Right hindlimb (tissue), 1 donor: ENCODE results near the gene TMEM254.
"Not testable (repeated sequence)": the region's sequence is repeated elsewhere in the genome, so short reads cannot be mapped to it uniquely, and the experiment has no call there.

ENCODE experiments used
- DNase-seq: peaks from one replicate; pipeline ENCODE4 v3.0.0-alpha.2; 2018

Gene TMEM254

DNA sequence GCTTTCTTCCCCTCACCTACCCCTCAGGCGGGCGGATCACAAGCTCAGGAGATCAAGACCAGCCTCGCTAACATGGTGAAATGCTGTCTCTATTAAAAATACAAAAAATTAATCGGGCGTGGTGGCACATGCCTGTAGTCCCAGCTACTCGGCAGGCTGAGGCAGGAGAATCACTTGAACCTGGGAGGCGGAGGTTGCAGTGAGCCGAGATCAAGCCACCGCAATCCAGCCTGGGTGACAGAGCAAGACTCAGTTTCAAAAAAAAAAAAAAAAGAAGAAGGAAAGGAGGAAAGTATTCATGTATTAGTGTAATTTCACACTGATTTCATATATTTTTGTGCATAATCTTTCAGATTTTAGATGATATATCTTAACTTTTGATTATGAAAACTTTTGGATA, 55.2 kb downstream of the TMEM254 start:
- not testable (repeated sequence) for DNase-seq

DNA sequence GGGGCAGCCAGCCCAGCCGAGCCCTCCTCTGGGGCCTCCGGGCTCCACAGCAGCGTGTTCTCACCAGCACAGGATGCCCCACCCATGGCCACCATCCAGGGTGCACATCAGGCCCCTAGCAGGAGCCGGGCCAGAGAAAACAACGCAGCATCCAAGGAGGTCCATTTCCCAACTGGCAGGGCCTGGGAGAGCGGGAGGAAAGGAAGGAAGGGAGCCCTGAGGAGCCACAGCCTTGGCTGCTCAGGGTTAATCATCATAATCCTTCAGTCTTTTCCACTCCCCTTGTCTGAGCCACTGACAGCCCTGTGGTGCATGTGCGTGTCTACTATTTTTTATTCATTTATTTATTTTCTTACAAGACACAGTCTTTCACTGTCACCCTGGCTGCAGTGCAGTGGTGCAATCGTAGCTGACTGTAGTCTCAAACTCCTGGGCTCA, 57.7 kb downstream of the TMEM254 start:
- DNase-seq: peak; percentile 95

- DNase-seq: peak; percentile 89
Measured at GRCh38 chr10:80137031-80137862, 58.8 kb downstream of the TMEM254 start.

- DNase-seq: peak; percentile 36
Measured at GRCh38 chr10:80137920-80138319, 59.5 kb downstream of the TMEM254 start.

GRCh38 chr10:80139265-80139664, 60.8 kb downstream of the TMEM254 start:
- peak; percentile 33 for DNase-seq

GRCh38 chr10:80140251-80140650, 61.8 kb downstream of the TMEM254 start:
- no peak for DNase-seq

DNA sequence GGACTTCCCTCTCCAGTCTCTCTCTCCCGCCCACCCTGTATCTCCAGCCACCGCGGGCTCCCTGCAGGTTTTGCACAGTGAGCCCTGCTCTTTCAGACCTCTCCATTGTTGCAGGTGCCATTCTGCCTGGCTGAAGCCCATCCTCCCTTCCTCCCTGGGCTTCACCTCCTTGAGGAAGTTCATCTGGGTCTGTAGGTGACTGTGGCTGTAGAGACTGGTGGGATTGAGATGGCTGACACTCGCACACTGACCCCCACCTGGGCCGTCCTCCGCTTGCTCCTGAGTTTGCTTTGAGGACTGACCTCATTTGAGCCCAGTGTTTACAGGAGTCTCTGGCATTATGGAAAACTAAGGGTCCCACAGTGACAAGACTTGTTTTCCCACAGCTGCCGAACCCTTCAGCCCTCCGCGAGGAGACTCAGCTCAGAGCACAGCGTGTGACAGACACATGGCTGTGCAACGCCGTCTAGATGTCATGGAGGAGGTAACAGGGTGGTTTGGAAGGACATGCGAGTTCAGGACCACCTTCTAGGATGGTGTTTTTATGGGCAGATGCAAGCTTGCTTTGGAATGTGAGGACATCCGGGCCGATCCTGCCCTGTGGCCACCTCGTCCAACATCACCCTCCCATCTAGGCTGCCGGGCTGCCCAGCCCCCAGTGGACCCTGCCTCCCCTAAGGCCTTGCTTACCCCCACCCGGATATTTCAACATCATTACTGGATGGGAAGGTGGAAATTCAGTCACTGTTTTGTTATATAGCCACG, 63.4 kb downstream of the TMEM254 start:
- peak; percentile 19 for DNase-seq
